Measurements from ENCODE around the gene TNFRSF19. TPM values are rescaled to one million over a fixed set of nuclear protein-coding genes. Genes with fewer than 3 reads are reported as not detected.
A peak's percentile ranks its signal among the peaks of the same experiment; 100 is the strongest.

The TNFRSF19 gene
- total and polyA plus RNA-seq, 2 of the 4 experiments (the other 2 are of a cell fraction): 18.6 to 26.3 TPM

DNA sequence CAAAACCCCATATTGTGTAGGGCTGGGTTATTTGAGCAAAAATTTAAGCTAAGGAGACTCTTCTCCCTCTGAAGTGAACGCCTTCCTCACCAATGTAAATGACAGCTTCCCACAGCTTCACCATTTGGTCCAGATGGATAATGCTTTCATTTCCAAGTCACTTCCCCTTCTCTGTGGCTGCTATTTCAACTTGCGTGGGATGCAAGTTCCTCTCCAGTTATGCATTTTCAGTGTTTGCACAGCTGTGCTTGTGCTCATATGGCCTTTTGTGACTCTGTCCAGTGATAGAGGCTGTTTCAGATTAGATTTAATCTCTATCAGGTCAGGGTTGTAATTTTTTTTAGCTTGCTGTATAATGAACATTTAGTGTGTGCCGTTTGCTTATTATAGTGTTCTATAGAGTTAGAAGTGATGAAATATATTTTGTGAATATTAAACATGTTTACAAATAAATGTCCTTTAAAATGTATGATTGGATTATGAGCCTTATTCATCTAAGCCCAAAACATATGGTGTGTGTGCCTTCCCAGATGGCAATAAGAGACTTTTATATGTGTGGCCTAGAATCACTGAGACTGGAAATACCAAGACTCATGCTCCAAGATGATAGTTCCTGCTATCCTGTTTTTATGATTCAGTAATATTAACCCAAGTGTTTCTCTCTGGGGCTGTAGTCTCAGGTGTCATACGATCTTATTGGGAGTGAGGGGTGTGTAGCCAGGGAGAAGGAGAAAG lies 86.6 kb downstream of the TNFRSF19 start:
- dilution Hi-C loops (cut with HindIII; ENCODE audit: low sequenced_read_pairs, unreplicated experiment) (no loop called here), intact Hi-C loops (cut with micrococcal nuclease) (no loop called here), in situ Hi-C loops (cut with MboI; ENCODE audit: low sequenced_read_pairs) (no loop called here)
- Histone ChIP-seq H3K9me1 (ENCODE audit: insufficient read depth, low read length) (peaks cover 22% of the 10 kb centered on the region), H3K4me3 (ENCODE audit: insufficient read depth, low read depth, low read length) (no peak overlapping the region), H2AFZ (replicated peaks; ENCODE audit: low read length, poor library complexity) (no peak overlapping the region), H3K18ac (ENCODE audit: low read depth, low read length) (peak overlapping the region; percentile 86), H2BK15ac (ENCODE audit: low read depth, low read length) (peak overlapping the region; percentile 18; the same call in 1 of the 3 replicates), H2AK5ac (ENCODE audit: low read depth, low read length) (peak overlapping the region; percentile 42; the same call in 1 of the 2 replicates), H3K79me1 (ENCODE audit: low read depth in 1 of 2, low read length in 2 of 2) (peaks cover 18 to 49% of the 10 kb centered on the region in 2 experiments), H4K5ac (ENCODE audit: low read depth, low read length) (peak overlapping the region; percentile 88), H4K91ac (ENCODE audit: insufficient read depth, low read depth, low read length) (no peak overlapping the region), H3K4me2 (ENCODE audit: low read depth, low read length) (peak overlapping the region; percentile 56; the same call in 1 of the 2 replicates), H3K36me3 (ENCODE audit: control insufficient read depth, insufficient read depth, low read length) (peaks cover 32% of the 10 kb centered on the region), H3K56ac (ENCODE audit: extremely low read depth, insufficient read depth, low read length) (peak overlapping the region; percentile 58; the same call in 1 of the 2 replicates), H2BK20ac (ENCODE audit: low read depth, low read length) (peak overlapping the region; percentile 75), H3K4me1 (ENCODE audit: control insufficient read depth, insufficient read depth, low read length) (peaks cover 22% of the 10 kb centered on the region), H3K27ac (ENCODE audit: insufficient read depth, low read length) (peak overlapping the region; percentile 90; the same call in 1 of the 2 replicates), H3K14ac (replicated peaks; ENCODE audit: low read depth, low read length) (peak overlapping the region; percentile 65; the same call in 1 of the 2 replicates), H3K9ac (ENCODE audit: low read depth, low read length) (no peak overlapping the region), H2AK9ac (replicated peaks; ENCODE audit: low read depth, low read length, poor library complexity) (no peak overlapping the region), H3K9me3 (ENCODE audit: control insufficient read depth, insufficient read depth, low read length) (0 out of 2 replicates have a peak, but pooled peaks cover 1% of the 10 kb centered on the region), H2BK5ac (ENCODE audit: low read depth, low read length, poor library complexity, severe bottlenecking) (peak overlapping the region; percentile 86), H3K27me3 (ENCODE audit: control insufficient read depth, insufficient read depth, low read length) (no peaks in the 10 kb centered on the region), H2BK120ac (ENCODE audit: low read depth, low read length) (peak overlapping the region; percentile 74), H4K8ac (ENCODE audit: low read depth in 2 of 2, low read length in 2 of 2) (peak overlapping the region in 1 of 2 experiments; percentile 54; a peak in 2 of 4 replicates), H3K23ac (ENCODE audit: low read depth, low read length) (peak overlapping the region; percentile 3; the same call in 1 of the 2 replicates), H4K20me1 (ENCODE audit: insufficient read depth, low read length) (no peaks in the 10 kb centered on the region), H3K4ac (ENCODE audit: low read depth, low read length) (peak overlapping the region; percentile 44; the same call in 1 of the 2 replicates)
- ChIA-PET POLR2A (ENCODE audit: unreplicated experiment) (interaction anchor here (1.0 kb wide), 2 partner anchors 17 to 28 kb away, joined by 3 to 5 read pairs; no protein-coding TSS in a partner anchor), CTCF (interaction anchor here (0.8 to 1.6 kb wide), 2 partner anchors 11 to 75 kb away, joined by 3 to 4 read pairs; no protein-coding TSS in a partner anchor)
- DNase-seq: peak; percentile 98
- ATAC-seq (ENCODE audit: low read depth): peak; percentile 68
- 60% methylated on average over 1 of the region's 4 CpGs; no CpG with 5 or more reads in 1 of the 2 experiments for WGBS, 2 experiments (ENCODE audit: extremely low coverage in 2 of 2, insufficient read length in 1 of 2)
- TF ChIP-seq SMC3 (IDR thresholded peaks at IDR 0.05; ENCODE audit: low read depth, low read length): no peak
- no peak for TF ChIP-seq RAD21 (IDR thresholded peaks at IDR 0.05; ENCODE audit: low read length)
- TF ChIP-seq BHLHE40 (IDR thresholded peaks at IDR 0.05; ENCODE audit: low read depth, low read length): peak; percentile 66; the same call in 1 of the 2 replicates
- no peak for TF ChIP-seq MXI1 (IDR thresholded peaks at IDR 0.05; ENCODE audit: borderline replicate concordance, low read depth, low read length)
- peak; percentile 38; the same call in 1 of the 2 replicates for TF ChIP-seq FOS (IDR thresholded peaks at IDR 0.05; ENCODE audit: low read depth, low read length)
- TF ChIP-seq, protein P1, sequence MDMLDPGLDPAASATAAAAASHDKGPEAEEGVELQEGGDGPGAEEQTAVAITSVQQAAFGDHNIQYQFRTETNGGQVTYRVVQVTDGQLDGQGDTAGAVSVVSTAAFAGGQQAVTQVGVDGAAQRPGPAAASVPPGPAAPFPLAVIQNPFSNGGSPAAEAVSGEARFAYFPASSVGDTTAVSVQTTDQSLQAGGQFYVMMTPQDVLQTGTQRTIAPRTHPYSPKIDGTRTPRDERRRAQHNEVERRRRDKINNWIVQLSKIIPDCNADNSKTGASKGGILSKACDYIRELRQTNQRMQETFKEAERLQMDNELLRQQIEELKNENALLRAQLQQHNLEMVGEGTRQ (IDR thresholded peaks at IDR 0.05; ENCODE audit: low read depth, low read length): no peak
- no peak for TF ChIP-seq NFE2L2 (IDR thresholded peaks at IDR 0.05; ENCODE audit: low read depth, low read length)
- TF ChIP-seq CEBPB (IDR thresholded peaks at IDR 0.05; ENCODE audit: low read depth, low read length): no peak
- TF ChIP-seq CHD1 (IDR thresholded peaks at IDR 0.05; ENCODE audit: low read depth, low read length): no peak
- peak; percentile 92 for TF ChIP-seq RCOR1 (IDR thresholded peaks at IDR 0.05; ENCODE audit: insufficient replicate concordance, low read length)
- TF ChIP-seq, protein P2, sequence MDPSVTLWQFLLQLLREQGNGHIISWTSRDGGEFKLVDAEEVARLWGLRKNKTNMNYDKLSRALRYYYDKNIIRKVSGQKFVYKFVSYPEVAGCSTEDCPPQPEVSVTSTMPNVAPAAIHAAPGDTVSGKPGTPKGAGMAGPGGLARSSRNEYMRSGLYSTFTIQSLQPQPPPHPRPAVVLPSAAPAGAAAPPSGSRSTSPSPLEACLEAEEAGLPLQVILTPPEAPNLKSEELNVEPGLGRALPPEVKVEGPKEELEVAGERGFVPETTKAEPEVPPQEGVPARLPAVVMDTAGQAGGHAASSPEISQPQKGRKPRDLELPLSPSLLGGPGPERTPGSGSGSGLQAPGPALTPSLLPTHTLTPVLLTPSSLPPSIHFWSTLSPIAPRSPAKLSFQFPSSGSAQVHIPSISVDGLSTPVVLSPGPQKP (IDR thresholded peaks at IDR 0.05; ENCODE audit: borderline replicate concordance, low read depth, low read length): no peak
- TF ChIP-seq MAFK (IDR thresholded peaks at IDR 0.05; ENCODE audit: low read depth, low read length): no peak
- no peak for TF ChIP-seq RFX5 (IDR thresholded peaks at IDR 0.05; ENCODE audit: low read depth, low read length)
- no peak for TF ChIP-seq MAZ (IDR thresholded peaks at IDR 0.05; ENCODE audit: borderline replicate concordance, low read depth, low read length)
- no TSS peak for BruUV-seq (replicated peaks)

Data from IMR-90 (cell line).